GM19239 (cell line): ENCODE data around the gene CARS2.
"Not testable (repeated sequence)": the region's sequence is repeated elsewhere in the genome, so short reads cannot be mapped to it uniquely, and the experiment has no call there.

Experiments
- DNase-seq: peaks from one replicate; pipeline ENCODE4 v3.0.0; 2011; ENCODE audit warnings: low spot score; ENCODE audit not compliant: insufficient read length
- FAIRE-seq: peaks from 2 replicates; lab custom pipeline; 2011; peaks lifted over from hg19 to GRCh38; lab: Jason Lieb, UNC

Gene CARS2

GRCh38 chr13:110705826-110706569 is at the start of gene CARS2:
Gene CARS2, minus strand, starts transcription at chr13:110706116. Its CDS starts 23 bp downstream, at chr13:110706093.
- peak; percentile 97 for DNase-seq
- FAIRE-seq = peak; percentile 94

- FAIRE-seq (no peak), DNase-seq (no peak)
These were observed 42.4 kb upstream of the CARS2 start for GRCh38 chr13:110748271-110748670.

- DNase-seq (no peak), FAIRE-seq (no peak)
These were observed 40.5 kb upstream of the CARS2 start for GRCh38 chr13:110746438-110746837.

GRCh38 chr13:110743687-110744086 is 37.8 kb upstream of the CARS2 start:
- DNase-seq (no peak), FAIRE-seq (no peak)

GRCh38 chr13:110737555-110737954 is 31.6 kb upstream of the CARS2 start:
- FAIRE-seq = no peak
- DNase-seq = no peak

GRCh38 chr13:110734561-110734960 is 28.6 kb upstream of the CARS2 start:
- DNase-seq (no peak), FAIRE-seq (no peak)

- FAIRE-seq = no peak
- no peak for DNase-seq
These were observed 25.2 kb upstream of the CARS2 start for GRCh38 chr13:110731072-110731471.

- peak; percentile 49 for FAIRE-seq
- no peak for DNase-seq
These were observed 20.8 kb upstream of the CARS2 start for GRCh38 chr13:110726726-110727125.

GRCh38 chr13:110726153-110726552 is 20.2 kb upstream of the CARS2 start:
- not testable (repeated sequence) for DNase-seq, FAIRE-seq

- DNase-seq (no peak), FAIRE-seq (no peak)
These were observed 17.7 kb upstream of the CARS2 start for GRCh38 chr13:110723598-110723997.

- FAIRE-seq (no peak), DNase-seq (no peak)
These were observed 17.1 kb upstream of the CARS2 start for GRCh38 chr13:110722971-110723370.

GRCh38 chr13:110719036-110719710 is 13.3 kb upstream of the CARS2 start:
- DNase-seq (no peak), FAIRE-seq (no peak)

- DNase-seq = no peak
- FAIRE-seq = no peak
These were observed 10.3 kb upstream of the CARS2 start for GRCh38 chr13:110716247-110716515.

- FAIRE-seq (peak; percentile 99), DNase-seq (peak; percentile 91)
These were observed 9.7 kb upstream of the CARS2 start for GRCh38 chr13:110715395-110716246.

- DNase-seq (no peak), FAIRE-seq (no peak)
These were observed 9.0 kb upstream of the CARS2 start for GRCh38 chr13:110714797-110715394.

- FAIRE-seq (peak; percentile 70), DNase-seq (no peak)
These were observed 8.3 kb upstream of the CARS2 start for GRCh38 chr13:110713981-110714796.

GRCh38 chr13:110713642-110713952 is 7.7 kb upstream of the CARS2 start, which contains the start of gene ING1:
Gene ING1, plus strand, starts transcription at chr13:110713700. Its CDS starts 450 bp downstream, at chr13:110714150.
- FAIRE-seq = peak; percentile 48
- DNase-seq = no peak

- DNase-seq = peak; percentile 78
- FAIRE-seq = no peak
These were observed 7.1 kb upstream of the CARS2 start for GRCh38 chr13:110712849-110713641.
